K562 (cell line): ENCODE measurements around the gene ALOX12. TPM values are rescaled to one million over a fixed set of nuclear protein-coding genes. Genes with fewer than 3 reads are reported as not detected.

Experiments
- E2F6 ChIP-seq, 2 experiments: IDR thresholded peaks; 2 replicates each; pipeline ENCODE4 v1.6.1; 2011; ENCODE audit warnings: borderline replicate concordance in 1 of 2, control low read depth in 1 of 2, low read depth in 1 of 2, low read length in 1 of 2, mild to moderate bottlenecking in 1 of 2, mixed read lengths in 1 of 2, moderate library complexity in 1 of 2; ENCODE audit not compliant: insufficient read depth in 1 of 2, insufficient read length in 1 of 2, poor library complexity in 1 of 2, severe bottlenecking in 1 of 2; ENCODE audit errors: extremely low read depth in 1 of 2
- ETS2 ChIP-seq: IDR thresholded peaks from 2 replicates; pipeline ENCODE4 v1.6.1; 2016; ENCODE audit warnings: borderline replicate concordance, missing genetic modification characterization, mild to moderate bottlenecking, moderate library complexity, missing compliant biosample characterization; ENCODE audit not compliant: poor library complexity, severe bottlenecking
- FOXK1 ChIP-seq: sonication (generic); formaldehyde crosslinking; IDR thresholded peaks from 2 replicates; pipeline ENCODE4 v1.8.0; 2022; ENCODE audit warnings: missing genetic modification reagents, mild to moderate bottlenecking, borderline replicate concordance
- HIVEP1 ChIP-seq: fragments of 250-450 bp; sonication (Bioruptor Pico); IDR thresholded peaks from 2 replicates; pipeline ENCODE4 v1.4.0; 2020; ENCODE audit warnings: mild to moderate bottlenecking
- MAZ ChIP-seq, 2 experiments: fragments of 450-650 bp in 1 of 2; sonication (generic) in 1 of 2; formaldehyde crosslinking; IDR thresholded peaks in 1 of 2; conservative IDR thresholded peaks in 1 of 2; 2 replicates each; pipeline versions ENCODE4 v1.4.0 to v1.5.0; 2020; ENCODE audit warnings: mild to moderate bottlenecking in 1 of 2, missing genetic modification reagents in 1 of 2
- NR1H2 ChIP-seq: sonication (generic); formaldehyde crosslinking; IDR thresholded peaks from 2 replicates; pipeline ENCODE4 v1.4.0; 2020; ENCODE audit warnings: mild to moderate bottlenecking, missing genetic modification reagents
- PATZ1 ChIP-seq: fragments of 250-450 bp; sonication (Bioruptor Pico); IDR thresholded peaks from 2 replicates; pipeline ENCODE4 v1.5.0; 2020; ENCODE audit warnings: mild to moderate bottlenecking, borderline replicate concordance
- PTBP1 ChIP-seq: fragments of 200-400 bp; formaldehyde crosslinking; IDR thresholded peaks from 2 replicates; pipeline ENCODE4 v1.6.1; 2017; ENCODE audit warnings: low read depth, low read length
- PTRF ChIP-seq: fragments of 450-650 bp; IDR thresholded peaks from 2 replicates; pipeline ENCODE4 v1.6.1; 2016; ENCODE audit warnings: mild to moderate bottlenecking, missing genetic modification characterization, missing compliant biosample characterization
- RFX1 ChIP-seq: fragments of 450-650 bp; IDR thresholded peaks from 2 replicates; pipeline ENCODE4 v1.6.1; 2016; ENCODE audit warnings: mild to moderate bottlenecking, moderate library complexity
- RFX5 ChIP-seq: IDR thresholded peaks from 2 replicates; pipeline ENCODE4 v1.6.1; 2011; ENCODE audit warnings: low read depth, mild to moderate bottlenecking, improper control_type of control experiment, low read length
- SRSF9 ChIP-seq: fragments of 200-400 bp; formaldehyde crosslinking; IDR thresholded peaks from 2 replicates; pipeline ENCODE4 v1.6.1; 2017; ENCODE audit warnings: low read depth, low read length, borderline replicate concordance
- TARDBP ChIP-seq: fragments of 450-650 bp; IDR thresholded peaks from 2 replicates; pipeline ENCODE4 v1.6.1; 2016
- XRCC5 ChIP-seq: fragments of 200-400 bp; formaldehyde crosslinking; IDR thresholded peaks from 2 replicates; pipeline ENCODE4 v1.6.1; 2017; ENCODE audit warnings: low read depth, mild to moderate bottlenecking, low read length
- YY1 ChIP-seq, 3 experiments: IDR thresholded peaks; 2 replicates each; pipeline ENCODE4 v1.6.1; 2011; ENCODE audit warnings: low read length in 2 of 3, mild to moderate bottlenecking in 2 of 3, moderate library complexity in 2 of 3, borderline replicate concordance in 1 of 3, control low read depth in 1 of 3, low read depth in 1 of 3; ENCODE audit not compliant: insufficient read depth in 3 of 3, insufficient replicate concordance in 2 of 3, control insufficient read depth in 1 of 3, insufficient read length in 1 of 3; ENCODE audit errors: extremely low read depth in 1 of 3
- ZBTB17 ChIP-seq: fragments of 450-650 bp; formaldehyde crosslinking; IDR thresholded peaks from 2 replicates; pipeline ENCODE4 v1.4.0; 2020; ENCODE audit warnings: mild to moderate bottlenecking
- ZBTB43 ChIP-seq: sonication (generic); formaldehyde crosslinking; IDR thresholded peaks from 2 replicates; pipeline ENCODE4 v1.8.0; 2023; ENCODE audit warnings: mild to moderate bottlenecking, missing genetic modification reagents
- ZNF398 ChIP-seq: fragments of 250-450 bp; sonication (Bioruptor Pico); IDR thresholded peaks from 2 replicates; pipeline ENCODE4 v1.8.0; 2021; ENCODE audit warnings: moderate library complexity, mild to moderate bottlenecking, inconsistent platforms
- ZNF696 ChIP-seq: fragments of 250-450 bp; sonication (Bioruptor Pico); conservative IDR thresholded peaks from 2 replicates; pipeline ENCODE4 v1.4.0; 2020; ENCODE audit warnings: mild to moderate bottlenecking, moderate library complexity
- ZNF766 ChIP-seq: fragments of 200-800 bp; sonication (Bioruptor generic); conservative IDR thresholded peaks from 2 replicates; pipeline ENCODE4 v1.6.1; 2016; ENCODE audit warnings: missing genetic modification characterization, missing compliant biosample characterization
- polyA plus RNA-seq, 8 experiments: library from polyadenylated mRNA; depleted of rRNA in 4 of 8; stranded (reverse) in 5 of 8; unstranded in 3 of 8; fragments of >200 nt; fragmentation: Nextera tagmentation in 2 of 8; fragmentation: Illumina TruSeq in 1 of 8; extraction: Ambion mirVana in 2 of 8; extraction: Trizol in 1 of 8; gene quantifications; 2 replicates each; pipeline versions ENCODE4 v1.2.1 to v1.2.3, GENCODE V29; 2011 to 2014; ENCODE audit warnings: inconsistent platforms in 1 of 8, missing spikeins in 1 of 8
- total RNA-seq, 7 experiments: library from RNA; depleted of rRNA in 6 of 7; stranded (reverse); fragments of >200 nt in 6 of 7; fragmentation: Illumina TruSeq in 2 of 7; extraction: Trizol in 2 of 7; gene quantifications; 2 replicates each; pipeline versions ENCODE4 v1.2.1 to v1.2.3, GENCODE V29; 2011 to 2021; ENCODE audit warnings: low replicate concordance in 1 of 7

ALOX12 gene
- total and polyA plus RNA-seq, 9 of the 15 experiments (the other 6 are each of a cell fraction or from before 2014, with no cell fraction given) = 0.09 to 1.1 (median 0.47) TPM; not detected in 1

GRCh38 chr17:6947745-6948144 lies 48.1 kb upstream of the ALOX12 start (continued):
- no peak for TF ChIP-seq TARDBP
- peak; percentile 88 for TF ChIP-seq ZNF766
- no peak for TF ChIP-seq PTBP1
- TF ChIP-seq YY1 (IDR thresholded peaks at IDR 0.05; ENCODE audit: borderline replicate concordance in 1 of 3, control insufficient read depth in 1 of 3, extremely low read depth in 1 of 3, insufficient read depth in 3 of 3, insufficient read length in 1 of 3, insufficient replicate concordance in 2 of 3, low read depth in 1 of 3, low read length in 2 of 3) = no peak
- TF ChIP-seq PTRF = peak; percentile 91
- peak in 1 of 2 experiments; percentile 65; a peak in 2 of 4 replicates for TF ChIP-seq MAZ (CRISPR knock-in tag; conservative IDR thresholded peaks at IDR 0.05 in 1 of 2, IDR thresholded peaks at IDR 0.05 in 1 of 2)
- no peak for TF ChIP-seq RFX5
- peak; percentile 78; the same call in 1 of the 2 replicates for TF ChIP-seq PATZ1
- TF ChIP-seq NR1H2 (CRISPR knock-in tag) = no peak
- peak; percentile 88 for TF ChIP-seq ZNF398 (CRISPR knock-in tag)
- TF ChIP-seq XRCC5 = no peak
- no peak for TF ChIP-seq ZBTB43 (CRISPR knock-in tag)
- no peak for TF ChIP-seq SRSF9
- TF ChIP-seq ETS2 (tag) = no peak
- no peak for TF ChIP-seq FOXK1
- no peak for TF ChIP-seq RFX1
- TF ChIP-seq ZNF696 = no peak
- peak; percentile 89 for TF ChIP-seq ZBTB17 (CRISPR knock-in tag)
- TF ChIP-seq HIVEP1 (CRISPR knock-in tag) = peak; percentile 92
- TF ChIP-seq E2F6 (IDR thresholded peaks at IDR 0.05; ENCODE audit: borderline replicate concordance in 1 of 2, extremely low read depth in 1 of 2, insufficient read depth in 1 of 2, insufficient read length in 1 of 2, low read depth in 1 of 2, low read length in 1 of 2, poor library complexity in 1 of 2, severe bottlenecking in 1 of 2) = no peak
